ENCODE results near the gene MAST2.
"Not testable (repeated sequence)": the region's sequence is repeated elsewhere in the genome, so short reads cannot be mapped to it uniquely, and the experiment has no call there.

MAST2 gene

DNA sequence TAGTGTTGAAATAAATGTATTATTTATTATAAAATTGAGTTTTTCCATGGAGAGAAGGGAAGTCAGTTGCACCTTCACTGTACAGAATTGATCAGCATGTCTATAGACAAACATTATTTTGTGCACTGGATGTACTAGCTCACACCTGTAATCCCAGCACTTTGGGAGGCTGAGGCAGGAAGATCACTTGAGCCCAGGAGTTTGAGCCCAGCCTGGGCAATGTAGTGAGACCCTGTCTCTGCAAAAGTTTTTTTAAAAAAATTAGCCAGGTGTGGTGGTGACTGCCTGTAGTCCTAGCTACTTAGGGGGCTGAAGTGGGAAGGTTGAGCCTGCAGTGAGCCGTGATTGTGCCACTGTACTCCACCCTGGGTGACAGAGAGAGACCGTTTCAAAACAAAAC, 87.7 kb downstream of the MAST2 start:
- no peak for DNase-seq (ENCODE audit: extremely low read depth in 1 of 2, low read depth in 1 of 2)

DNA sequence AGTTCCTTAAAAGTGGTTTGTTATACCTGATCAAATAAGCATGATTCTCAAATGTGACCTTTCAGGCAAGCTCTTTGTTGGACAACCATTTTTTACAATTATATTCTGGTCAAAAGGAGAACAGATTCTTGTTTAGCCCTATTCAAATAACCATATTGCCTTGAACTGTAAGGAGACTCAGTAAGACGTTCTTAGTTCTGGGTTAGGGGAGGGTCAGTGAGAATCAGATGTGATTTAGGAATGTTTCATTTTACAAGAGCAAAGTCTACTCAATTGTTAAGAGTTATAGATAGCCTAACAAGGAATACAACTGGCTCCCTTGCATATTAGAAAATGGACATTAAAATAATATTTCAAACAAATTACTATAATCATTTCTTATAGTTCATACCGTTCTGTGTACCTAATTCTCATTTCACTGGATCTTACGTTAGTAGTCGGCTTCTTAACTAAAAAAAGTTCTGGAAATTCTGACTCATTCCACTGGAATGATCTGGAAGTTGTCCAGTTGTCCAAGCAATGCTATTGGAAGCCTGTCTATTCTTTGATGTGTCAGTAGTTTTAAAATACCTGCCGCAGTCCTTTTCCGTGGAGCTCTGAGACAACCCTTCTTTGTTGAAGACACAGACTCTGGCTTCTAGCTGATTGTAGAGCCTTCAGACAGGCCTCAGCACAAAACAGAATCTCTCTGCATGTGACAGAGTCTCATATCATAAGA, 88.8 kb downstream of the MAST2 start:
- DNase-seq (ENCODE audit: extremely low read depth in 1 of 2, low read depth in 1 of 2) = no peak

DNA sequence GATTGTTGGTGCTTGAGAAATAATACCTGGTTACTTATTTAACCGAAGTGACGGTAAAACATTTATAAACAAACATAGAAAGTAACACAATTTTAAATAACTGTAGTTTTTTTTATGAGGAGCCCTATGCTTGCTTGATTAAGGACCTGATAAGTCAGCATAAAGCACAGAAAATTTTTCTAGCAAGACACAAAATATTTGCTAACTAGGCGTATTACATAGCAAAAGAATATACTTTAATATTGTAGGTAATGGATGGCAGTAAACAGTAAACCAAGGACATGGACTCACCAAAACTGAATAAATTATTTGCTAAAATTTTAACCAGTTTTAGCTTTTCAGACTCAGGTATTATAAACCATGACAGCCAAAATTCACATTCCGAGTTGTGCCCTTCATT, 90.9 kb downstream of the MAST2 start:
- DNase-seq (ENCODE audit: extremely low read depth in 1 of 2, low read depth in 1 of 2) = no peak

DNA sequence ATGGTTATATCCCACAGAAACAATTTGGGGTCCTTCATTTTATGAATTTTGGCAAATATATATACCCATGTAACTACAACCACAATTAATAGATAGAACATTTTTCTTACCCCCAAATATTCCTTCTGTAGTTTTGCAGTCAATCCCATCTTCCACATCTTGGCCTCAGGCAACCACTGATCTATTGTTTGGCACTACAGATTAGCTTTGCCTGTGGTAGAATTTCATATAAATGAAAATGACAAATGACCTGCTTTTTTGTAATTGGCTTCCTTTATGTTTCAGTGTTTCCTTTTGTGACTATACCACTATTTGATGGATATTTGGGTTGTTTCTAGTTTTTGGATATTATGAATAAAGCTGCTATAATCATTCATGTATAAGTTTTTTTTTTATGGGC, 91.5 kb downstream of the MAST2 start:
- DNase-seq (ENCODE audit: extremely low read depth in 1 of 2, low read depth in 1 of 2) = no peak

DNA sequence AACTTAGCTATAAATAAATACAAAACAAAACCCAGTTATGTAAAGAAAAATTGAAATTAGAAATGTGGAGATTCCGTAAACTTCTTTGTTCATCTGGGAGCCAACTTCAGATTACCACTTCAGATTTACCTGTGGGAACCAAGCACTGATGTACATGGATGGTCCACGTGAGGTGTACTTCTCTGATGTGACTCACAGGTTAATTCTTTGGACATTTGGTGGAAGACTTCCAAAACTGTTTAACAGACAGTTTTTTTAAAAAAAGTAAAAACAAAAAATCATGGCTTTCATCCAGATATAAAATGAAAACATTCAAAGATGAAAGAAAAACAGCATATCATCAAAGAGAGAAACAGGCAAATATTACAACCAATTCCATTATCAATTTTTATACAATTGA, 92.0 kb downstream of the MAST2 start:
- DNase-seq (ENCODE audit: extremely low read depth in 1 of 2, low read depth in 1 of 2) = no peak

DNA sequence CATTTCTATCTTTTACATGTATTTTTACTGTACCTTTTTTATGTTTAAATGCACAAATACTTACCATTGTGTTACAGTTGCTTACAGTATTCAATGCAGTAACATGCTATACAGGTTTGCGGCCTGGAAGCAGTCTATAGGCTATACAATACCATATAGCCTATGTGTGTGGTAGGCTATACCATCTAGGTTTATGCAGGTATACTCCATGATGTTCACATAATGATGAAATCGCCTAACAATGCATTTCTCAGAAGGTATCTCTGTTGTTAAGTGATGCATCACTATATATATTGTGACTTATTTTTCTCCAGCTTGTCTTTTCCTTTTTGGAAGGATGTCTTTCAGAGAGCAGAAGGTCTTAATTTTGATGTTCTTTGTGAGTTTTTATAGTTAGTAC, 103.5 kb downstream of the MAST2 start:
- DNase-seq (ENCODE audit: extremely low read depth in 1 of 2, low read depth in 1 of 2) = no peak

DNA sequence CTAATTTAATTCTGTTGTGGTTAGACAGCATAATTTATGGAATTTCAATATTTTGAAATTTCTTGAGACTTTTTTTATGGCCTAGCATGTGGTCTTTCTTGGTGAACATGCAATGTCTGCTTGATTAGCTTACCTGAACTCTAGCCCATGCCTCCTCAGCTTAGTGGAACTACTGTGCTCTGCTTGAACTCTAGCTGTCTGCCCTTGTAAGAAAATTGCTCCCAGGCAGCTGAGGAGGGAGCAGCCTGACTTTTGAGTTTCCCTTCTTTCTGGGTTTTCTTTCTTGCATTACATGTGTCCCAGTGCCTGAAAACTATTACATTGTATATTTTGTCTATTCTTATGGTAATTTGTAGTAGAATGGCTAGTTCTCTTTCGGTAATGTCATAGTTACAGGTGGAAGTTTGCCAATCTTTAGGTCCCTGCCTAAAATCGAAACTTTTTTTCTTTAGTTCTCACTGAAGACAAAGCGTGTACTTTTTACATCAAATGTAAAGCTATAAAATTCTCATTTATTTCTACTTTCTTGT, 105.3 kb downstream of the MAST2 start:
- DNase-seq (ENCODE audit: extremely low read depth in 1 of 2, low read depth in 1 of 2) = no peak

DNA sequence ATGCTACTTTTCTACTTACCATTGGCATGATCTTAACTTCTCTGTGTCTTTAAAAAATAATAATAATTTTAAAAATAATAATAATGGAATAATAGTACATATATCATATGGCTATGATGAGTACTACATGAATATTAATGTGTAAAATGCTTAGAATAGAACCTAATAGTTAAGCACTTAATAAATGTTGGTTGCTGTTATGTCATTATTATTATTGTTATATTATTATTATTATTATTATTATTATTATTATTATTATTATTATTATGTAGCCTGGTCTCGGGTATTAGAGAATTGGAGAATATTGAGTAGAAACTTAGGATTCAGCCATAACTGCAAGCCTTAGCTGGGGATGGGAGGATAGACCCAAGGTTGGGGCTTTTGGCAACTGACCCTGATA, 108.2 kb downstream of the MAST2 start:
- no peak for DNase-seq (ENCODE audit: extremely low read depth in 1 of 2, low read depth in 1 of 2)

DNA sequence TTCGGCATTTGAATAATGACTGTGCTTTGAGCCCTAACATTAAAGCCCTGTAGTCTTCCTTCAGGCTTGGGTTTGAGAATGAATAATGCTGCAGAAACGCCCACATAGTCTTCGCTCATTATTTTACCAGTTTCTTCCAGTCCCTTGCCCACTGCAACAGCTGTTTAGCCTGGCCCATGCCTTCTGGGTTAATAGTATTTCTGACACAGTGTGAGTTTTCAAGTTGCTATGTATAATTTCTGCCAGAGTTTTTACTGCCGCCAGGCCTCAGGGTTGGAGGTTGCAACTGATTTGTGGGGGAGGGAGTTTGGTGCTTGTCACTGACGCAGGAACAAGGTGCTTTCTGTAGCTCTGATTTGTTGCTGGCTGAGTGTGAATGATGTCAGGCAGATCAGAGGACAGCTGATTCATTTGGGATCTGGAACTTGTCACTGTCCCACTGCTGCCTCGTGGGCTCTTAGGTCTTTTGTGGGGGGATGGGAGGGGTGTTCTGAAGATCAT, 109.8 kb downstream of the MAST2 start:
- DNase-seq (ENCODE audit: extremely low read depth in 1 of 2, low read depth in 1 of 2) = peak in 1 of 2 donors; percentile 2

DNA sequence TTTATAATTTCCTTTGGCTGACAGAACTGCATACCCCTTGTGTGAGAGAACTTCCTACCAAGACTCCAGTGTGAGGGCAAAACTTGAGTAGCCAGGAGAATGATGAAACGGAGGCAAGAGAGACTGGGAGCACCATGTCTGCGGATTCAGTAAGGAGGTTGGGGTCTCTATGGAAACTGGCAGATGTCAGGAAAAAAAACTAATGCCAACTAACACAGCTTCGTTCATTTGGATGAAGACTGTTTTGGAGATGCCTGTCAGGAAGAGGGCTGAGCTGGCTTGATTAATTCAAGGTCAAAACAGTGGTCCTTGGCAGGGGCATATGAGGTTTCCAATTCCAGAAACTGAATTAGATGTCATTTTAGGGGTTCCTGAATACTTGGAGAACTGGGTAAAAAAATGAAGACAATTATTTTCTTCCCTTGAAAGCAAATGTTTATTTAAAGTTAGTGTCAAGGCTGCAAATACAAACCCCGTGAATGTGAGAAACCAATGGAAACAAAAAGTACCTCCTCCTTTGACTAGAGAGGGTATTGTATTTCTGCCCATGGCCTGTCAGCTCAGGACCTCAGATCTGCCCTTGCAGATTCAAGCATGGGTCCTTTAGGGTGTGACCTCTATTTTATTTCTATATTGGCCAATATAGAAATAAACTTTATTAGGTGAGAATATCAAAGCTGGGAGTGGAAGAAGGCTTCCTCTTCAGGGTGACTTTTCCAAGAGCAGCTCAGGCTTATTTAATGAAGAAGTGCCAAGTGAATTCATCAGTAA, 110.5 kb downstream of the MAST2 start:
- DNase-seq (ENCODE audit: extremely low read depth in 1 of 2, low read depth in 1 of 2) = no peak

DNA sequence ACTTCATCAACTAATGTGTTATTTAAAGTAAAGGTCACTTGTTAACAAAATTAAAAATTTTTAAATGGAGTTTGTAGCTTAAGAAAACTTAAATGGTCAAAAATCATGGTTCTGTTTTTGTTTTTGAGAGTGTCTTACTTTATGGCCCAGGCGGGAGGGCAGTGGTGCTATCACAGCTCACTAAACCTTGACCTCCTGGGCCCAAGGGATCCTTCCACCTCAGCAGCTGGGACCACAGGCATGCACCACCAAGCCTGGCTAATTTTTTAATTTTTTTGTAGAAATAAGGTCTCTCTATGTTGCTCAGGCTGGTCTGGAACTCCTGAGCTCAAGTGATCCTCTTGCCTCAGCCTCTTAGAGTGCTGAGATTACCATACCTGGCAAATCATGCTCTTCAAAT, 111.4 kb downstream of the MAST2 start:
- DNase-seq (ENCODE audit: extremely low read depth in 1 of 2, low read depth in 1 of 2) = no peak

DNA sequence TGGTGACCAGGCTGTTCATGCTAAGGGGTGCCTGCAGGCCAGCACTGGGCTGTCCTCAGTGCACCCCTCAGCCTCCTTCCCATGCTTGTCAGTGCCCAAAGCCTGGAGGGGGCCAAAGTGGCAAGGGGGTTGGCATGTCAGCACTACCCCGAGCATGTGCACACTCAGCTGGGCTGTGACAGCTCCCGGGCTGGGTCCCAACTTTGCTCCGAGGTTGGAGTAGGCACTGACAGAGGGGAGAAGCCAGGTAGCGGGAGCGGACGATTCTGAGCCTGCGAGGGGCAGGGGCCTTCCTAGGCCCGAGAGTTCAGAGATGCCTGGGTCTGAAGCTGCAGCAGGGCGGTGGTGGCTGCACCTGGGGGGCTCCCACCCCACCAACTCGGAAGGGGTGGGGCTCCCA, 119.0 kb downstream of the MAST2 start:
- no peak for DNase-seq (ENCODE audit: extremely low read depth in 1 of 2, low read depth in 1 of 2)

DNA sequence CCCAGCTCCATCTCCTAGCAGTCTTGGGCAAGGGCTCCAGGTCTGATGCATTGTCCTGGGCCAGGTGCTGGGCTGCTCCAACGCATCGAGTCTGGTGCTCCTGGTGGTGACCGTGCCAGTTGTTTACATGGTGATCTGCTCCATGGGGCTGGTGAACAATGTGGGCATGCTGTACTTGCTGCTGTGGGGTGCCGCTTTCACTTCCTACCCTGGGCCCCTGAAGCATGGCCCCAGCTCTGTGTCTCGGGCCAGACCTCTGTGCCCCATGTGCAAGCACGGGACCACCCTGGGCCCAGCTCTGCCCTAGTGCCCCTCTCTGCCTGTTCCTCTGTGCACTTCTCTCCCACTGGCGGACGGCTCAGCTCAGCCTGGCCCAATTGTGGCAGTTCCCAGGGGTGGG, 119.4 kb downstream of the MAST2 start:
- no peak for DNase-seq (ENCODE audit: extremely low read depth in 1 of 2, low read depth in 1 of 2)

DNA sequence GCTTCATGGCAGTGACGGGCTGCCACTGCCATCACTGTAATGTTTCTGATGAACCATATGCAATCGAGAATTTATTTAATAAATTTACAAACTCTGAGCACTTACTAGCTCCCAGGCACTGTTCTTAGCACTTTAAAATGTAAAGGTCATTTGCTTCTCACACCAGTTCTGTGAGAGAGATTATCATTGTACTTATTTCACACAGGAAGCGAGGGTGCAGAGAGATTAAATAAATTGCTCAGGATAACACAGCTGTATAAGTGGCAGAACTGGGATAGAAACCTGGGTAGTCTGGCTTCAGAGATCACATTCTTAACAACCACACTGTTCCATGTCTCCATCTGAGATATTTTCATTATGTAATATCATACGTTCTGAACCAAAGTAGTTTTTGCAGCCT, 119.9 kb downstream of the MAST2 start:
- no peak for DNase-seq (ENCODE audit: extremely low read depth in 1 of 2, low read depth in 1 of 2)

DNA sequence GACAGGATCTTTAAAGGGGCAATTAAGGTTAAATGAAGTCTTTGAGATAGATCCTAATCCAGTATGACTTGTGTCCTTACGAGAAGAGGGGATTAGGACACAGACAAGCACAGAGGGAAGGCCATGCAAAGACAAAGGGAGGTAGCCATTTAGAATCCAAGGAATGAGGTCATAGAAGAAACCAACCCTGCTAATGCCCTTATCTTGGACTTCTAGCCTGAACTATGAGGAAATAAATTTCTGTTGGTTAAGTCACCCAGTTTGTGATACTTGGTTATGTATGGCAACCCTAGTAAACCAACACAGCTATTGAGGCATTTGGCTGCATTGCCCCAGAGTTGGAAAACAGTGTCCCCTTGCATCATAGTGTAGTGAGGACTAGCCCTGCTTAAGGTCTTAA, 121.3 kb downstream of the MAST2 start:
- DNase-seq (ENCODE audit: extremely low read depth in 1 of 2, low read depth in 1 of 2) = no peak

DNA sequence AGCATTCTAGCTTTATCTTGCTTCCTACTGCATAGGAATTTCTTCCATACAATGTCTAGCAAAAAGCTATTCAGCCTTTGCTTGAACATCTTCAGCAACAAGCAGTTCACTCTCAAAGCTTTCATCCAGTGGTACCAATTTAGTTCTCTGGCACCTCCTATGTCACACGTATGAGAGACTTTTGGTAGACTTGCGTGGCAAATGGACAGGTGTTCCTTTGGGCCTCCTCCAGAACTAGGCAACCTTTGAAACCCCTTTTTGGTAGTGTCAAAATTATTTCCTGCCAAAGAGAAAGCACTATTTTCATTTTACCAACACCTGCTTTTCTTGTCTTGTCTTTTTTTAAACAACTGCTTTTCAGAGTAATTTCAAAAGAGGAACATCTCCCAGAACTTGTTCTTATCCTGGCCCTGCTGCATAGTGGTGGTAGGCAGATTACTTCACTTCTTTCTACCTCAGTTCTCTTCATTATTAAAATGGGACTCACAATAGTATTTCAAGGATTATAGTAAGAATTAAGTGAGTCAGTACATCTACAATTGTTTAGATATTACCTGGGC, 122.4 kb downstream of the MAST2 start:
- DNase-seq (ENCODE audit: extremely low read depth in 1 of 2, low read depth in 1 of 2) = no peak

DNA sequence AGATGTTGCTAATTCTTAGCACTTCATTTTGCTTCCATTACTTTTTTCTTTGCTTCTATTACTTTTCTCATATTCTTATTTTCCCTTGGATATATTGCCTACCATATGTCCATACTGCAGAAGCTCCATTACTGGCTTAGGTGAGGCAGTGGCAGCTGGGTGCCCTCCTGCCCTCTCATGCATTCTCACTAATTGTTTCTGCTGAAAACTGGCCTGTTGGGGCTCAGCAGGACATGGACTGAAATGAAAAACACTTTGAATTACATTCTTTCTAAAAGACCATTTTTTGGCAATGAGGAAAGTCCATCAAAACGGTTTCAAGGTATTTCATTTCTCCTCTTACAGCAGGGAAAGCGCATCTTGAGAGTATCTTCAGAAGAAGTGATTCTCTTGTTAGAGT, 122.9 kb downstream of the MAST2 start:
- DNase-seq (ENCODE audit: extremely low read depth in 1 of 2, low read depth in 1 of 2) = no peak

DNA sequence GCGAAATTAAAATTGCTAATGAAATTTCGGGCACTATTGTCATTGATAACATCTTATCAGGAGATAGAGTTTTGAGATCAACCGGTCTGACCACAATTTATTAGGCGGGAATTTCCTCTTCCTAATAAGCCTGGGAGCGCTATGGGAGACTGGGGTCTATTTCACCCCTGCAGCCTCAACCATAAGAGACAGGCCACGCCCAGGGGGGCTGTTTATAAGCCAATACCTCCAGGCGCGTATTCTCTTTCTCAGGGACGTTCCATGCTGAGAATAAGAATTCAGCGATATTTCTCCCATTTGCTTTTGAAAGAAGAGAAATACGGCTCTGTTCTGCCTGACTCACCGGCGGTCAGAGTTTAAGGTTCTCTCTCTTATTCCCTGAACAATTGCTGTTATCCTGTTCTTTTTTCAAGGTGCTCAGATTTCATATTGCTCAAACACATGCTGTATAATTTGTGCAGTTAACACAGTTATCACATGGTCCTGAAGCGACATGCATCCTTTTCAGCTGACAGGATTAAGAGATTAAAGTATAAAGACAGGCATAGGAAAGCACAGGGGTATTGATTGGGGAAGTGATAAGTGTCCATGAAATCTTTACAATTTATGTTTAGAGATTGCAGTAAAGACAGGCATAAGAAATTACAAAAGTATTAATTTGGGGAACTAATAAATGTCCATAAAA, 124.0 kb downstream of the MAST2 start:
- DNase-seq (ENCODE audit: extremely low read depth in 1 of 2, low read depth in 1 of 2) = not testable (repeated sequence)

DNA sequence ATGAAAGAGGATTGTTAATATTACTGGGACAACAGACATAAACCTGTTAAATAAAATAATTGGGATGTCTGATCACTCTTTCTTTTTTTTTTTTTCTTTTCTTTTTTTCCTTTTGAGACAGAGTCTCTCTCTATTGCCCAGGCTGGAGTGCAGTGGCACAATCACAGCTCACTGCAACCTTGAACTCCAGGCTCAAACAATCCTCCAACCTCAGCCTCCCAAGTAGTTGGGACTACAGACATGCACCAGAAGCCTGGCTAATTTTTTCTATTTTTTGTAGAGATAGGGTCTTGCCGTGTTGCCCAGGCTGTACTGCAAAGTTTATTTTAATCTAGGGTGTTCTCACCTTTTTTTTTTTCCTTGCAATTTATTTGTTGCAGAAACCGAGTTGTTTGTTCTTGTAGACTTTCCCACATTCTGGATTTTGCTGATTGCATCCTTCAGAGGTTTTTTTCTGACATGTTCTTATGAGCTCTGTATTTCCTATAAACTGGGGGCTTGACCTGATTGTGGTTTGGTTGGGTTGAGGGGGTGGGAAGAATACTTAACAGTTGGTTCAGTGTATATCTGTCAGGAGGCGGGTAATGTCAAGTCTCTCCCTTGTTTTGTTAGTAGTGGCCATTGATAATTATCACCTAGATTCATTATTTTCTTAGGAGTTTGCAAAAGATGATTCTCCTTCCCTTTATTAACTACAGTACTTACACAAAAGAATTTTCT, 125.2 kb downstream of the MAST2 start:
- DNase-seq (ENCODE audit: extremely low read depth in 1 of 2, low read depth in 1 of 2) = no peak

DNA sequence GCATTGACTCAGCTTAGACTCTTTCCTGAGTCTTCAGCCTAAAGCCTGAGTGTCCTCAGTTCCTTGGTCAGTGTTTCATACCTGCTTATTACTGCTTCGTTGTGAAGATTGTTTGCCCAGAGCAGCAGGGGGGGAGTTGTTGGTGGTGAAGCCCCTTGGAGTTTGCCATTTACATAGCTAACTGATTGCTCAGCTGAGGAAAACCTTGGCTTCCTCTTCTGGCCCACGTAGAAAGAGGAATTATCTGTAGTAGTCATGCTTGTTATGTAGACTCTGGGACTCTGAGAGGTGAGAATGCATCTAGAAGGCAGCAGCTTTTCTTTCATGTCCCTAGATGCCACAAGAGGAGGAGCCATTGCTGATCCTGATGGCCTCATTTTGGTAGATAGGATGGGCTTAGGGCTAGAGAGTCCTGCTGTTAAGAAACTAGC, 125.9 kb downstream of the MAST2 start:
- no peak for DNase-seq (ENCODE audit: extremely low read depth in 1 of 2, low read depth in 1 of 2)
